OCI-LY1 (cell line): Measurements from ENCODE around the gene NRSN2.
"Not testable (repeated sequence)": the region's sequence is repeated elsewhere in the genome, so short reads cannot be mapped to it uniquely, and the experiment has no call there.

Experiments
- CTCF ChIP-seq: fragments of 200-600 bp; sonication (generic), shearing (Covaris generic); IDR thresholded peaks from 2 replicates; pipeline ENCODE4 v1.5.1; 2017; ENCODE audit warnings: mild to moderate bottlenecking, antibody characterized with exemption, low read length, moderate library complexity, mixed read lengths
- EZH2 ChIP-seq: fragments of 200-600 bp; sonication (generic), shearing (Covaris generic); IDR thresholded peaks from 2 replicates; pipeline ENCODE4 v1.8.0; 2017; ENCODE audit warnings: borderline replicate concordance, mixed run types, mild to moderate bottlenecking, antibody characterized with exemption, low read length, moderate library complexity, mixed read lengths

DNA sequence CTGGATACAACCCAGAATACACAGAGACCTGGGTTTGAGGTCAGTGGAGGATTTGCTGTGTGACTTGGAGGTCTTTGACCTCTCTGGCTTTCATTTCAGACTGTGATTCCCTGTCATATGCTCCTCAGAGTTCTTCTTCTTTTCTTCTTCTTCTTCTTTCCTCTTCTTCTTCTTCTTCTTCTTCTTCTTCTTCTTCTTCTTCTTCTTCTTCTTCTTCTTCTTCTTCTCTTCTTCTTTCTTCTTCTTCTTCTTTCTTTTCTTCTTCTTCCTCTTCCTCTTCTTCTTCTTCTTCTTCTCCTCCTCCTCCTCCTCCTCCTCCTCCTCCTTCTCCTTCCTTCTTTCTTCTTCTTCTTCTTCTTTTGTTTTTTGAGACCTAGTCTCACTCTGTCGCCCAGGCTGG is 10.9 kb upstream of the NRSN2 start:
- TF ChIP-seq CTCF, EZH2: not testable (repeated sequence)
